Stimulated activated CD8-positive, alpha-beta memory T cell treated with anti-CD3 and anti-CD28 coated beads, Interleukin-7, amount 100 ng/mL, for 24 hours (primary cell): ENCODE results near the gene CAMTA1.

Experiments used
- DNase-seq: peaks from one replicate; pipeline ENCODE4 v3.0.0-alpha.2; 2020; ENCODE audit warnings: low read depth

Gene CAMTA1

DNA sequence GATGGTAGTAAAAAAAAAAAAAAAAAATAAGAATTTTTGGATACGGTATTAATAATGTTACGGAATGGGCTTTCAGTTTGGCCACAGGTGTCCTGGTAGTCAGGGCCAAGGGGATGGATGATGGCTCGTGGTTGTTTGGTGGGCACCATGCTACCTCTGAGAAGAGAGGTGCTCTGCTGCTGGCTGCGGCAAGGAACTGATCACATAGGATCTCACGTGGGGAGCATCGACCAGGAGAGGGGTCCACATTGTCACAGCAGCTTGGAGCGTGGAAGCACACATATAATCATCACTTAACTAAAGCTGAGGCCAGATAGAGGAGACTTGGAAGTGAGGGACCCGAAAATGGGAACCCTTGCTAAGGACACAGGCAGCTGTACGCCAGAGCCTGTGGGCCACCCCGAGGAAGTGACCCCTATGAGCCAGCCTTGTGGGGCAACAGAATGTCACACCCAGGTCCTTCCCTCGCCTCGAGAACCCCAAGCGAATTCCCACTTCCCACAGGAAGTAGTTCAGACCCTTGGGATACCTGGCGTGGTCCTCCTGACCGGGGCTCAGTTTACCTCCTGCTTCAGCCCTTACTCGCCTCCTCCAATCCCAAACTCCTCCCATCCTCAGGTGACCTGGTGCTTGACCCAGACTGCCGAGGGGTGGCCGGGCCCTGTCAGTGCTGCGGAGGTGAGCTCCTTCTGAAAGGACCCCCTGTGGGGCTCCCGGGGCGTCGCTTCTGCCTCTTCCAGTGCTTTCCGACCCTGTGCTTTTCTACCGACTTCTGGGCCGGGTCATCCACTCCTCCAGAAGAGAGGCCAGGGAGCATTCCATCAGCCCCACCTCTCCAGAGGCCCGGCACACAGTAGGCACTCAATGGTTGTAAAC is 222.0 kb downstream of the CAMTA1 start:
- DNase-seq, result no peak

DNA sequence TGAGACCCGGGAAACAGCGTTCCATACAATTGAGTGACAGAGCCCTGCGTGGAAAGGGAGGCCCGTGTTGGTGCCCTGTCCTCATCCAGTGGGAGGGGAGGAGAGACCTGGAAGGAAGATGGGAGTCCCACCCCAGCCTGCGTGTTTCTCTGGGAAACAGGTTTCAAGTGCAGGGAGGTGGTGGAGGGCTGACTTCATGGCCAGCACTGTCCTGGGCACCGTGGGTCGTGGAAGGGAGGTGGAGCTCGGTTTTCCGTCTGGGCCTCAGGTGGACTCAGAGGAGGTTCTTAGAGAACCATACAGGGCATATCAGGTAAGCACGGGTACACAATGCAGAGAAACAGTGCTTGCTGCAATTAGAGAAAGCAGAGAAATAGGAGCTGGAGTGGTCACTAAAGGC is 222.6 kb downstream of the CAMTA1 start:
- no peak for DNase-seq

DNA sequence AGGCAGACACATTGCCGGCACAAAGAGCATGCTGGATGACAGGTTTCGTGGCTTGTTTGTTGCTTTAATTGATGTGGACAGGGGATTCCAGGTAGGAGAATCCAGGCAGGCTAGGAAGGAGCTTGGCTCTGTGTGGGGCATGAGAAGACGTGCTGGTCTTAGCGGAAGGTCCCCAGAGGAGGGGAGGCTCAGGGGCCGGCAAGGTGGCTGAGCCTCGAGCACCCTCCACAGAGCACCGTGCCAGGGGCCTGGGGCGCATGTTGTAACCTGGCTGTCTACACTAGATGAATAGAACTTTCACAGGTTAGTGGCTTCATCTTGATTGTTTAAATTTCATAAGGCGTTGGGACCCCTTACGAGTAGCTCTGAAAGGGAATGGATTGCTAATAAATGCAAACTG is 223.1 kb downstream of the CAMTA1 start:
- DNase-seq, result no peak

- no peak for DNase-seq
These were observed 223.9 kb downstream of the CAMTA1 start for GRCh38 chr1:7008975-7009740.

DNA sequence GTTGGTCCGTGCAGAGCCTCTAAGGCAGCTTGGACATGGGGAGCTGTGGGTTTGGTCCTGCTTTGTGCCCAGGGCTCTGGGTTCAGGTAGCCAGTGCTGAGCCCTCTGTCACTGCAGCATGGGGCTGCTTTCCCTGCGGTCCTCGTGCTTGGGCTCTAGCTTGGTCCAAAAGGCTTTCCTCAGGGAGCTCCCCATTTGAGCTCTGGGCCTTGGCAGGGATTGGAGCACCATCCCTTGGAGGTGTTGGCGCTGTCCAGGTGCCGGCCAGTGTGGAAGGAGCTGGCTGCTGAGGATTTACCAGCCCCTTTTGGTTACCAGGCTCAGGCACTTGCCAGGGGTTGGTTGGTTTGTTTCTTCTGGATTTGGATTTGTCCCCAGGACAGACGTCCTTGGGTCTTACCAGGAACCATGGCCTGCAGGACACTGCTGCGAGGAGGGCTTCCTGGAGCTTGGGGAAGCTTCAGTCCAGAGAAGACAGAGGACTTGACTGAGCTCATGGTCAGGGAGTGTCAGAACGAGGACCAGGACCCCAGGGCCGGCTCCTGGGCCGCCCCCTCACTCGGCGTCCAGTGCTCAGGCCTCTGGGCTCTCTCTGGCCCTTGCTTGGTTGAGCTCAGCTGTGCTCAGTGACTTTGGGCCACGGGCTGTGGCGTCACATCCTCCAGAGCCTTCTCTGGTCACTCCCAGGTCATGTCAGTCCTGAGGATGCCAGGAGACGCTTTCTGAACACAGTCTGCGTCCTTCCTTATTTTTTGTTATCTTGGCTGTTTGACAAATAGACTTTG is 224.7 kb downstream of the CAMTA1 start:
- no peak for DNase-seq

DNA sequence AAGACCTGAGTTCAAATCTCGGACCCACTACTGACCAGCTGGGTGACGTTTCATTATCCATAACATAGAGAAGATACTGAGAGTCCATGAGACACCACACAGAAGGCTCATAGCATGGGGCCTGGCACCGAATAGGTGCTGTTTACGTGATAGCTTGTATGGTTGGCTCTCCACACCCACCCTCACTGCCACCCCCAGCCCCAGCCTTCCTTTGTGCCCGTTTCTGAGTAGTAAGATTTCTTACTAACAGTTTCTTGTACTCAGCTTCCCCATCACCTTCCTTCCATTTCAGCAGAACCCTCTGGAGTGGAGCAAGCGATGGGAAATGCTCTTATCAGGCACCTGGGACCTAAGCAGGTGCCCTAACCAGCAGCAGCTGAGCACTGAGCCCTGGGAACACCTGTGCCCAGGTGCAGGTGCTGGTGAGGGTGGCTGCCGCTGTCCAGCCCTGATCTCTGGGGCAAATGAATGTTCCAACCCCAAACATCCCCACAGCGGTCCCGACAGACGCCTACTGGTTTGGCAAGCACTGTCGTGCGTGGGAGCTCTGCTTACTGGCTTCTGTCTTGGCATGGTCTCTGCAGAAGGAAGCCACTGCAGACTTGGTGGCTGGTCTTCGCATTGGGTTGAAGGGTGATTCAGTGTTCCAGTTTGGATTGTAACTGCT is 225.4 kb downstream of the CAMTA1 start:
- DNase-seq, result no peak

DNA sequence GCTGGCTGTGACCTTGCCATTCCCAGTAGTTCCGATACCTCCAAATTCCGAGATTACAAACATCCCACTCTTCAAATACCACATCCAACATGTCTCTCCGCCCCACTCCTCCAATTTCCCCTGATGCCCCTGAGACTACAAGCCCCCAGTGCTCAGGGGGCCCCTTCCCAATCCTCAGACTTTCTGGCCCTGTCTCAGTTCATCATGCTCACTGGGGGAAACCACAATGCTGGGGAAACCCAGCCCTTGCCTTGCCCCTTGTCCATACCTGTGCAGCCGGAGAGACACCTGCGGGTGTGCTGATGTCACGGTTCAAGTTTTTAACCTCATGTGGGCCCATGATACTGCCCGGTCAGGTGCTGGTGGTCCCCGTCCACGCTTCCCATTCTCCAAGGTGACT is 226.6 kb downstream of the CAMTA1 start:
- no peak for DNase-seq

GRCh38 chr1:7012461-7012924 is 227.2 kb downstream of the CAMTA1 start:
- no peak for DNase-seq

DNA sequence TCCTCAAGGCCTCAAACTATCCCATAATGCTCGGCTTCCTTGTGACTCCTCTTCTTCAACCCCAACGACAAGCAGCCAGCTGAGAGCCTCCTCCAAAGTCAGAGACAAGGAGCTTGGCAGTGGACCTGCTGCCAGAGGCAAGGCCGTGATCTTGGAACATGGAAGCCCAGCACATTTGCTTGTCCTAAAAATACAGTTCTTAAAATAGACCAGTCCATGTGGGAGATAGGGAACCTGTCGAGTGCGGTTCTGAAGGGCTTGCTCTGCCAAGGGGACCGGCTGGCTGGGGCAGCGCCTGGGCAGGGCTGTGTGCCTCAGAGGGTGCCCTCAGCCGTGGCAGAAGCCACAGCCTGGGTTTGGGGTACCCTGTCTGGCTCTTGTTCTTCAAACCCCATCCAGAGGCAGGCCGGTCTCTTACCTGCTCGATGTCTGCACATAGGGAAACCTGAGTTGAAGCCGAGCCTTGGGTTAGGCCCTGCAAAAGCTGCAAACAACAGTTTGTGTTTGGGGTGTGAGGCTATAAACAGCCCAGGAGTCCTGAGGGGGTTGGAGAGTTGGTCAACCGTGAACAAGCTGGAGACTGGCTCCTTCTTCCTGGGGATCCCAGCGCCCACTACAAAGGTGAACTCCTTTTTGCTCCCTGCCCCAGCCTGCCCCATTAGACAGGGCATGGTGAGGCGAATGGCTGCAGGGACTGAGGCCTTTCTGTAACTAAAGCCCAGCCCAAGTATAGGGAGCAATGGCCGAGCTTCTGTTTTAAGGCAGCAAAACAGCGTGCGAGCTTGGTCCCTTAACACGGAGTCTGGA is 228.8 kb downstream of the CAMTA1 start:
- DNase-seq, result no peak

GRCh38 chr1:7014640-7014930 is 229.3 kb downstream of the CAMTA1 start:
- DNase-seq, result no peak

DNA sequence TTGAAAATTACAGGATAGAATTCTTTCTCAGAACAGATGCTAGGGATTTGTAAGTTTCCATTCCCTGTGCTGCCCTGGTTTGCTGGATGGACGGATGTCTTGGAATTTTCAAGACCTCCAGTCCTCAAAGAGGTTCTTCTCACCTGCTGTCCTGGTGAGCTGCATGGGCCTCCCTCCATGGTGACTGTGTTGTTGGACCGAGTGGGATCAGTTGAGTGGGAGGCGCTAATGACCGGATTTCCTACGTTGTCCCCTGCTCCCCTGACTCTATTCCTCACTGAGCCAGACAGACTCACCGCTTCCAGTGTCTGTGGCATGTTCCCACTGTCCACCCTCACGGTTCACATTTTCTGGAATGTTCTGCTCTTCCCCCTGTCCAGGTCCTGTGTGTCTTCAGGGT is 229.8 kb downstream of the CAMTA1 start:
- DNase-seq, result no peak

DNA sequence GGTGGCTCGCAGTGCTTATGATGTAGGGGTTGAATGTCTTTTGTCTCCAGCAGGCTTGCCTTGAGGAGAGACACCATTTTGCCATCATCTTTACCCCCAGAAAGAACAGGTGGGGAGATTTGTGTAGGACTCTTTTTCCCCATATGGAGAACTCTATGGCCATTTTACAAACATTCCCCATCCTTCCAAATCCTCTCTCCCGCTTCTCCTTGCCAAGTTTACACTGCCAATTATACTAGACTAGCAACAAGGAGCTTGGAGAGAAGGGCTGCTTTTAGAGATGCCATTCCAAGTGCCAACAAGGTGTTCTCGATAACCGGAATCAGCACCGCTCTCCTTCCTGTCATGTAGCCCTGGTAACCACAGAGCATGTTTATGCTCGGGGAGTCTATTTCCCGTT is 233.1 kb downstream of the CAMTA1 start:
- no peak for DNase-seq

GRCh38 chr1:7018826-7019225 is 233.6 kb downstream of the CAMTA1 start:
- DNase-seq, result no peak

GRCh38 chr1:7019510-7019909 is 234.3 kb downstream of the CAMTA1 start:
- no peak for DNase-seq

DNA sequence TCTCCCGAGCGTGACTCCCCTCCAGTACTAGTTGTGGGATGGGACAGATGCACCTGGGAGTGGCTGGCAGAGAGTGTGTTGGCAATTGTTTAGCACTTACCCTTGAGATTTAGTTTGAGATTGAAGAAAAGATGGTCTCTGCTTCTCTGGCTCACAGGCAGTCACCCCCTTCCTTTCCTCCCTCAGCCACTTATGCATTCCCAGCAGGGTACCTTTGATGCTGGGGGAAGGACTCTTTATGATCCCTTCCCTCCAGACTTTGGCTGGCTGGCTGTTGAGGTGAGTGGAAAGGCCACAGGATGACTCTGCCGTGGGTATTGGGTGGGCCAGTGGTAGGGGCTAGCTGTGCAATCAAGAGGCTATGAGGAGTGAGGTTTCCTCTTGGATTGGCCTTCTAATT is 236.8 kb downstream of the CAMTA1 start:
- no peak for DNase-seq

DNA sequence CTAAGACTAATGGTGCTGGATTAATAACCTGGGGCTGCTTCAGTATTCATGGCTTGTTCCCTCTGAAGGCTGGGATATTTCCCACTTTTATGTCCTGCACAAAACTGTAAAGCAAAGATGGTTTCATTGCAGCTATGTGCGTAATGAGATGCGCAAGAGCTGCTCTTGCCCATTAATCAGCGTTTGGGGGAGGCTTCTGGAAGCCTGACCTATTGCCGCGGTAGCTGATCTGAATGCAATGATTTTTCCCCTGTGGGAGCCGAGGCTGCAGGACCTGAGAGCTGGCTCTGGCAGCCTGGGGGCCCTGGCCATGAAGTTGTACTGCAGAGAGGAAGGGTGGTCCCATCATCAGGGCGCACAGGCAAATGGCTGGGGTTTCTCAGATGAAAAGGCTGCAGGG is 239.8 kb downstream of the CAMTA1 start:
- DNase-seq, result no peak

GRCh38 chr1:7026169-7026568 is 240.9 kb downstream of the CAMTA1 start:
- DNase-seq, result no peak

GRCh38 chr1:7032992-7033391 is 247.7 kb downstream of the CAMTA1 start:
- no peak for DNase-seq

DNA sequence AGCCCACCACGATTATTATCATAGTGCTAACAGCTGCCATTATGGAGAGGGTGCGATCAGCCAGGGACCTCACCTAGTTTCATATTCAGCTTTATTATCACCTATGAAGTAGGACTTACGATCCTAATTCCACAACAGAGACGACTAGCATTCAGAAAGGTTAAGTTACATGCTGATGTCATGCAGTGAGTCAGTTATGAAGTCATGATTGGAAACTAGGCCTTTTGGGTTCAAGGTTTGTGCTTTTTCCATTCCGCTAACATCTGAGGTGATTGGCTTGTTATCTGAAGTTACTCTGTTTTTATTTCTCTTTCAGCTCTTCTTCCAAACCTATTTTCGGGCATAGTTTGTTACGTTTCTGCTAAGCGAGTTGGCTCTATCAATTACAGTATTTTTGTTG is 251.1 kb downstream of the CAMTA1 start:
- no peak for DNase-seq

DNA sequence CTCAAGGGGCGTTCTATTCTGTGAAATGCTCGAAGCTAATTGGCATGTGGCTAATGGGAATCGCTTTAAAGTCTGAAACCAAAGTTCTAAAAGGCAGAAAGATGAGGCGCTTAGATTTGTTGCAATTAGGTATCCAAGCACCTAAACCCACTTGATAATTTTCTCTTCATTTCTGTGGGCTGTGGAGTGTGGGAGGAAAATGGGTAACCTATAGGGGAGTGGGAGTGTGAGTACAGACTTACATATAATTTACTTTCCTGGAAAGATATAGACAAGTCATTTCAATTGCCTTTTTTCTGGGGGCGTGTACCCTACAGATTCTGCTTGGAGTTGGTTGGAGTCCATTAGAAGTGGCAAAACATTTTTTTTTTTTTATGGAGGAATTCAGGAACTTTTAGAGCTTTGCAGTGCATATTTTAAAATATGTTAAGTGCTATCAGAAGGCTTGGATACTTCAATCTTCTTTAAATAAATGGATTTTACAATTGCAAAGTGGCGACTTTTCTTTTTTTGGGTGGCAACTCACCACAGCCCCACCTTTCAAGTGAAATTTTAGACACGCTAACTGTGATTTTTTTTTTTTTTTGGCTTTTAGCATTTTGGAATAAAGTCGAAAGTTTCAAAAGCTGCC is 254.5 kb downstream of the CAMTA1 start:
- no peak for DNase-seq
